ENCODE measurements around the gene ACTRT2.

Gene ACTRT2

GRCh38 chr1:2975466-2976179 is 45.6 kb upstream of the ACTRT2 start:
- no peak overlapping the region for H3K4me3 ChIP-seq (ENCODE audit: low read length)
- no peak for TF ChIP-seq CTCF (conservative IDR thresholded peaks at IDR 0.05; ENCODE audit: low read depth, low read length)
- DNase-seq (ENCODE audit: low read depth), result no peak

DNA sequence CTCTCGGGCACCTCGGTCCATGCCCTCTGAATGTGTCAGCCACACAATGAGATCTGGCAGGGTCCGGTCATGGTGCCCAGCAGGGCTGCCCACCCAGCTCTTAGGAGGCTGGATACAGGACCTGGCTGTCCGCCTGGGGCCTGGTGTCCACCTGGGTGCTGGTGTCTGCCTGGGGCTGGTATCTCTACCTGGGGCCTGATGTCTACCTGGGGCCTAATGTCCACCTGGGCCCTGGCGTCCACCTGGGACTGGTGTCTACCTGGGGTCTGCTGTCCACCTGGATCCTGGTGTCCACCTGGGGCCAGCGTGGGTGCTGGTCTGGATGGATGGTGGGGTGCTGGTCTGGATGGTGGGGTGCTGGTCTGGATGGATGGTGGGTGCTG is 45.1 kb upstream of the ACTRT2 start:
- no peak for DNase-seq (ENCODE audit: low read depth)
- no peak overlapping the region for H3K4me3 ChIP-seq (ENCODE audit: low read length)
- TF ChIP-seq CTCF (conservative IDR thresholded peaks at IDR 0.05; ENCODE audit: low read depth, low read length), result no peak

GRCh38 chr1:2977886-2978611 is 43.2 kb upstream of the ACTRT2 start:
- no peak for TF ChIP-seq CTCF (conservative IDR thresholded peaks at IDR 0.05; ENCODE audit: low read depth, low read length)
- no peak for DNase-seq (ENCODE audit: low read depth)
- no peak overlapping the region for H3K4me3 ChIP-seq (ENCODE audit: low read length)

DNA sequence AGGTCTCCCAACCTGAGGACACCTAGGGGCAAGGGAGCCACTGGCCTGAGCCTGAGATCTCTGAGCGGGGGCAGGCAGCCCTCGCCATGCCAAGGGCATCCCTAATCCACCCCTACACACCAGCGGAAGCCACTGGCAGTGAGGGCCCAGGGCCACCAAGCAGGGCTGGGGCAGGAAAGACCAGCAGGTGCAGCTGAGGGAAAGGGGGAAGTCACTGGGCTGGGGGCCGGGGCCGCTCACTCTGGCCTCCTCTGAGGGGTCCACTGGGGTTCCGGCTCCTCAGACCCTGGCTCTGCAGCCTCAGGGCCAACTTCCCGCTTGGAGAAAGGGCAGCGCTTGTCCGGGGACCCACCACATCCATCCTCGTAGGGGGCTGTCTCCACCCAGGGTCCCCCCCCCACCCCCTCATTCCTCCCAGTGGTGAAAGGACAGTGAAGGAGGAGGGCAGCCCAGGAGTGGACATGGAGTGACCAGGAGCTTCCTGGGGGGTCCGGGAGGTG is 42.5 kb upstream of the ACTRT2 start:
- DNase-seq (ENCODE audit: low read depth), result no peak
- no peak for TF ChIP-seq CTCF (conservative IDR thresholded peaks at IDR 0.05; ENCODE audit: low read depth, low read length)

GRCh38 chr1:2979191-2980072 is 41.8 kb upstream of the ACTRT2 start:
- DNase-seq (ENCODE audit: low read depth), result no peak
- TF ChIP-seq CTCF (conservative IDR thresholded peaks at IDR 0.05; ENCODE audit: low read depth, low read length), result no peak
- no peak overlapping the region for H3K4me3 ChIP-seq (ENCODE audit: low read length)

More for the DNA sequence above, 42.5 kb upstream of the ACTRT2 start:
- no peak overlapping the region for H3K4me3 ChIP-seq (ENCODE audit: low read length)

GRCh38 chr1:2980073-2980791 is 41.0 kb upstream of the ACTRT2 start:
- no peak for TF ChIP-seq CTCF (conservative IDR thresholded peaks at IDR 0.05; ENCODE audit: low read depth, low read length)
- no peak for DNase-seq (ENCODE audit: low read depth)
- H3K4me3 ChIP-seq (ENCODE audit: low read length), result no peak overlapping the region

Data from retinal pigment epithelial cell (primary cell).